HG03378 (cell line): ENCODE data around the gene KLHL30.

Source experiments
- ATAC-seq: cut with Tn5 transposase; IDR thresholded peaks from one replicate; pipeline ENCODE4 v1.9.1; 2021; ENCODE audit warnings: mild to moderate bottlenecking, moderate library complexity; ENCODE audit not compliant: unreplicated experiment

KLHL30 gene

GRCh38 chr2:238117199-238118154, 21.0 kb upstream of the KLHL30 start:
- ATAC-seq = no peak

GRCh38 chr2:238119756-238120462, 18.6 kb upstream of the KLHL30 start:
- ATAC-seq = no peak

- ATAC-seq = no peak
These were observed 17.8 kb upstream of the KLHL30 start for GRCh38 chr2:238120463-238121298.

GRCh38 chr2:238121511-238122286, 16.8 kb upstream of the KLHL30 start:
- ATAC-seq = no peak

- no peak for ATAC-seq
These were observed 15.9 kb upstream of the KLHL30 start for GRCh38 chr2:238122287-238123217.

GRCh38 chr2:238123218-238123971, 15.1 kb upstream of the KLHL30 start:
- no peak for ATAC-seq

- no peak for ATAC-seq
These were observed 14.4 kb upstream of the KLHL30 start for GRCh38 chr2:238123991-238124470.

GRCh38 chr2:238124488-238125126, 13.9 kb upstream of the KLHL30 start:
- no peak for ATAC-seq

- no peak for ATAC-seq
These were observed 13.2 kb upstream of the KLHL30 start for GRCh38 chr2:238125127-238125885.

GRCh38 chr2:238126338-238126737, 12.1 kb upstream of the KLHL30 start:
- no peak for ATAC-seq

- no peak for ATAC-seq
These were observed 11.7 kb upstream of the KLHL30 start for GRCh38 chr2:238126775-238127164.

GRCh38 chr2:238127165-238128060, 11.1 kb upstream of the KLHL30 start:
- ATAC-seq = no peak

- ATAC-seq = no peak
These were observed 10.4 kb upstream of the KLHL30 start for GRCh38 chr2:238128061-238128440.

- no peak for ATAC-seq
These were observed 9.9 kb upstream of the KLHL30 start for GRCh38 chr2:238128534-238129001.

GRCh38 chr2:238129166-238130010, 9.1 kb upstream of the KLHL30 start:
- ATAC-seq = no peak
